HepG2 (cell line): Measurements from ENCODE around the gene NFKB2. TPM values are rescaled to one million over a fixed set of nuclear protein-coding genes. Genes with fewer than 3 reads are reported as not detected.
A peak's percentile ranks its signal among the peaks of the same experiment; 100 is the strongest.

Experiments used
- ATAC-seq: fragments of 200-7000 bp; cut with Tn5 transposase; 3 replicates; pipeline ENCODE4 v1.9.1; 2020; ENCODE audit warnings: mild to moderate bottlenecking, moderate library complexity
- BruUV-seq: library from RNA; stranded (reverse); fragments of 400-500 nt; replicated peaks from 2 replicates; lab custom pipeline; 2021; lab: Mats Ljungman, UMichigan
- CTCF ChIA-PET: fragments of 300-600 bp; formaldehyde crosslinking; extraction: SDS; loops from one replicate; lab custom pipeline; 2021; ENCODE audit warnings: low total read pairs, inconsistent platforms, low intra/inter-chr PET ratio; lab: Yijun Ruan, JAX
- POLR2A ChIA-PET: fragments of 350-600 bp; sonication (Branson Sonifier 250); formaldehyde crosslinking; loops from one replicate; lab custom pipeline; 2020; ENCODE audit warnings: antibody characterized with exemption, inconsistent platforms; lab: Yijun Ruan, JAX
- DNase-seq: peaks from one replicate; pipeline ENCODE4 v3.0.0-alpha.2; 2015; ENCODE audit warnings: low spot score
- FAIRE-seq: peaks from 3 replicates; lab custom pipeline; 2011; peaks lifted over from hg19 to GRCh38; lab: Jason Lieb, UNC
- H2AFZ ChIP-seq: one replicate; pipeline ENCODE4 v1.6.1; 2011; ENCODE audit warnings: low read length, inconsistent platforms
- H3K27ac ChIP-seq: fragments of 300-600 bp; 3 replicates; pipeline ENCODE4 v1.8.0; 2011; ENCODE audit warnings: mixed run types, mild to moderate bottlenecking, mixed read lengths, low read length, inconsistent platforms; ENCODE audit not compliant: insufficient read depth; ENCODE audit errors: extremely low read length
- H3K27me3 ChIP-seq, 2 experiments: fragments of 200-600 bp in 1 of 2; 2 replicates in 1 of 2; 3 replicates in 1 of 2; pipeline versions ENCODE4 v1.6.0 to v1.8.0; 2011; ENCODE audit warnings: low read length in 2 of 2, mild to moderate bottlenecking in 2 of 2, moderate library complexity in 2 of 2, inconsistent platforms in 1 of 2; ENCODE audit not compliant: insufficient read depth in 2 of 2, control insufficient read depth in 1 of 2
- H3K36me3 ChIP-seq, 2 experiments: fragments of 200-600 bp in 1 of 2; replicated peaks in 1 of 2; 2 replicates in 1 of 2; 3 replicates in 1 of 2; pipeline versions ENCODE4 v1.5.1 to v1.8.0; 2011; ENCODE audit warnings: low read length in 2 of 2, inconsistent platforms in 1 of 2; ENCODE audit not compliant: insufficient read depth in 2 of 2, control insufficient read depth in 1 of 2
- H3K4me1 ChIP-seq: 2 replicates; pipeline ENCODE4 v1.5.1; 2012; ENCODE audit warnings: low read length, inconsistent platforms; ENCODE audit not compliant: insufficient read depth
- H3K4me2 ChIP-seq: 2 replicates; pipeline ENCODE4 v1.6.0; 2011; ENCODE audit warnings: low read depth, low read length, inconsistent platforms
- H3K4me3 ChIP-seq, 3 experiments: fragments of 200-600 bp in 1 of 3; sonication (generic), shearing (Covaris generic) in 1 of 3; replicated peaks in 1 of 3; 2 replicates each; pipeline ENCODE4 v1.5.1; 2011 to 2016; ENCODE audit warnings: low read length in 3 of 3, inconsistent platforms in 2 of 3, low read depth in 2 of 3, mild to moderate bottlenecking in 2 of 3, control low read depth in 1 of 3, mixed read lengths in 1 of 3; ENCODE audit not compliant: insufficient read depth in 1 of 3
- H3K79me2 ChIP-seq: one replicate; pipeline ENCODE4 v1.6.1; 2011; ENCODE audit warnings: low read length, inconsistent platforms; ENCODE audit not compliant: insufficient read depth
- H3K9ac ChIP-seq: 2 replicates; pipeline ENCODE4 v1.6.0; 2011; ENCODE audit warnings: mild to moderate bottlenecking, low read depth, low read length, inconsistent platforms; ENCODE audit not compliant: insufficient read depth
- H3K9me3 ChIP-seq: 2 replicates; pipeline ENCODE4 v1.5.1; 2012; ENCODE audit warnings: mild to moderate bottlenecking, low read length
- H4K20me1 ChIP-seq: 2 replicates; pipeline ENCODE4 v1.6.0; 2011; ENCODE audit warnings: inconsistent platforms, mild to moderate bottlenecking, low read length, moderate library complexity; ENCODE audit not compliant: insufficient read depth
- DZIP1 ChIP-seq: sonication (generic); formaldehyde crosslinking; IDR thresholded peaks from 2 replicates; pipeline ENCODE4 v1.5.0; 2020; ENCODE audit warnings: mild to moderate bottlenecking, missing genetic modification reagents
- GZF1 ChIP-seq: sonication (generic); formaldehyde crosslinking; IDR thresholded peaks from 2 replicates; pipeline ENCODE4 v1.5.1; 2020; ENCODE audit warnings: mild to moderate bottlenecking, missing genetic modification reagents
- MXD1 ChIP-seq: sonication (generic); formaldehyde crosslinking; IDR thresholded peaks from 2 replicates; pipeline ENCODE4 v1.4.0; 2020; ENCODE audit warnings: mild to moderate bottlenecking, missing genetic modification reagents
- PHF8 ChIP-seq: sonication (generic); formaldehyde crosslinking; IDR thresholded peaks from 2 replicates; pipeline ENCODE4 v1.5.0; 2020; ENCODE audit warnings: missing genetic modification reagents
- POGK ChIP-seq: sonication (generic); formaldehyde crosslinking; conservative IDR thresholded peaks from 2 replicates; pipeline ENCODE4 v1.8.0; 2022; ENCODE audit warnings: mild to moderate bottlenecking, moderate library complexity, missing genetic modification reagents
- ZNF296 ChIP-seq: sonication (generic); formaldehyde crosslinking; conservative IDR thresholded peaks from 2 replicates; pipeline ENCODE4 v1.5.0; 2020; ENCODE audit warnings: mild to moderate bottlenecking, missing genetic modification reagents
- ZNF547 ChIP-seq: sonication (generic); formaldehyde crosslinking; IDR thresholded peaks from 2 replicates; pipeline ENCODE4 v1.5.1; 2020; ENCODE audit warnings: mild to moderate bottlenecking, missing genetic modification reagents
- ZNF766 ChIP-seq: sonication (generic); formaldehyde crosslinking; IDR thresholded peaks from 2 replicates; pipeline ENCODE4 v1.5.0; 2020; ENCODE audit warnings: missing genetic modification reagents, borderline replicate concordance
- ZNF790 ChIP-seq: sonication (generic); formaldehyde crosslinking; IDR thresholded peaks from 2 replicates; pipeline ENCODE4 v1.8.0; 2022; ENCODE audit warnings: missing genetic modification reagents, mild to moderate bottlenecking, borderline replicate concordance
- ZNF879 ChIP-seq: sonication (generic); formaldehyde crosslinking; IDR thresholded peaks from 2 replicates; pipeline ENCODE4 v1.8.1; 2023; ENCODE audit warnings: missing genetic modification reagents
- WGBS: methylation state at CpG from one replicate; pipeline ENCODE4 v1.1.6; 2017; ENCODE audit warnings: low lambda C conversion rate; 5-methylcytosine and 5-hydroxymethylcytosine counted together
- in situ Hi-C: cut with HindIII; loops from 2 replicates; pipeline ENCODE4 v1.10.0; 2017; ENCODE audit warnings: low pct_unique_long_range_greater_than_20kb; ENCODE audit not compliant: extremely low pct_ligation_motif_present
- intact Hi-C: fragments of 100-400 bp; cut with micrococcal nuclease; formaldehyde crosslinking; loops from one replicate; pipeline ENCODE4 v1.10.0; 2022; ENCODE audit not compliant: unreplicated experiment
- polyA plus RNA-seq, 8 experiments: library from polyadenylated mRNA; depleted of rRNA in 3 of 8; stranded (reverse) in 7 of 8; unstranded in 1 of 8; fragments of >200 nt; fragmentation: Illumina TruSeq in 4 of 8; extraction: Trizol in 4 of 8; gene quantifications; 2 replicates each; pipeline versions ENCODE4 v1.2.1 to v1.2.3, GENCODE V29; 2011 to 2016; ENCODE audit warnings: low read depth in 4 of 8, missing spikeins in 1 of 8, mixed read lengths in 1 of 8; ENCODE audit not compliant: insufficient read depth in 1 of 8
- total RNA-seq, 5 experiments: library from RNA; depleted of rRNA; stranded (reverse); fragments of >200 nt; fragmentation: Illumina TruSeq; extraction: Trizol; gene quantifications; 2 replicates each; pipeline ENCODE4 v1.2.3, GENCODE V29; 2016; ENCODE audit warnings: low read depth in 1 of 5
- TF ChIP-seq, protein P1 (sequence below): sonication (generic); formaldehyde crosslinking; IDR thresholded peaks from 2 replicates; pipeline ENCODE4 v1.4.0; 2020; ENCODE audit warnings: missing genetic modification reagents, low read depth, mild to moderate bottlenecking, borderline replicate concordance

NFKB2 gene
- total and polyA plus RNA-seq, 2 of the 13 experiments (the other 11 are each of a cell fraction or from before 2014, with no cell fraction given) = 7.7 to 12.5 TPM

GRCh38 chr10:102419269-102420180 is 24.0 kb downstream of the NFKB2 start (continued):
- TF ChIP-seq ZNF766 (peak; percentile 64; the same call in 1 of the 2 replicates), POGK (CRISPR knock-in tag) (peak; percentile 78; the same call in 1 of the 2 replicates), PHF8 (CRISPR knock-in tag) (0 out of 2 replicates have a peak, but pooled peaks have one; percentile 3)

- Histone ChIP-seq H3K4me1 (peaks cover 36% of the 10 kb centered on the region), H3K4me2 (peak overlapping the region; percentile 98), H3K27ac (peak overlapping the region; percentile 87), H3K79me2 (no peaks in the 10 kb centered on the region), H3K36me3 (peaks cover 0 to 14% of the 10 kb centered on the region in 2 experiments; a peak in 3 of 5 replicates), H4K20me1 (no peaks in the 10 kb centered on the region), H3K27me3 (peaks cover 1 to 11% of the 10 kb centered on the region in 2 experiments; a peak in 2 of 5 replicates), H3K9me3 (no peaks in the 10 kb centered on the region), H3K9ac (peak overlapping the region; percentile 77), H2AFZ (peak overlapping the region; percentile 90), H3K4me3 (peak overlapping the region; percentile 79 to 97 (median 84))
- FAIRE-seq (no peak), ATAC-seq (peak; percentile 6), DNase-seq (no peak)
- WGBS = 0% methylated on average over 10 of the region's 21 CpGs
- intact Hi-C loops = loop anchor here (2.0 to 5.0 kb wide), 3 partner anchors 25 to 57 kb away; partner anchors contain the start of gene NFKB2
- ChIA-PET POLR2A (interaction anchor here (0.9 to 5.3 kb wide), 13 partner anchors 10 to 305 kb away, joined by 3 to 135 read pairs (median 5); partner anchors contain the start of genes C10orf95, CUEDC2 and NFKB2), CTCF (no interaction called here)
- BruUV-seq = TSS peak; percentile 76
- in situ Hi-C loops = loop anchor here (5.0 kb wide), 1 partner anchor 42 kb away; no protein-coding TSS in a partner anchor
- TF ChIP-seq ZNF296 (CRISPR knock-in tag) (0 out of 2 replicates have a peak, but pooled peaks have one; percentile 8), ZNF547 (no peak), GZF1 (CRISPR knock-in tag) (no peak), DZIP1 (CRISPR knock-in tag) (peak; percentile 45; the same call in 1 of the 2 replicates), ZNF879 (CRISPR knock-in tag) (peak; percentile 32; the same call in 1 of the 2 replicates), ZNF790 (CRISPR knock-in tag) (no peak), MXD1 (CRISPR knock-in tag) (0 out of 2 replicates have a peak, but pooled peaks have one; percentile 34)
- TF ChIP-seq, protein P1, sequence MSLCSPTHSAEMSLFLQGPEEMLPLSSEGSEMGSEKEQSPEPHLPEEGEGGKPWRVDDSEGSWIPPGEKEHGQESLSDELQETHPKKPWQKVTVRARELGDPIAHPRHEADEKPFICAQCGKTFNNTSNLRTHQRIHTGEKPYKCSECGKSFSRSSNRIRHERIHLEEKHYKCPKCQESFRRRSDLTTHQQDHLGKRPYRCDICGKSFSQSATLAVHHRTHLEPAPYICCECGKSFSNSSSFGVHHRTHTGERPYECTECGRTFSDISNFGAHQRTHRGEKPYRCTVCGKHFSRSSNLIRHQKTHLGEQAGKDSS (CRISPR knock-in tag) = 0 out of 2 replicates have a peak, but pooled peaks have one; percentile 36
These were observed 24.7 kb downstream of the NFKB2 start for GRCh38 chr10:102420181-102420713.
